ENCODE data around the gene PRKCA.

Gene PRKCA

GRCh38 chr17:66726846-66727245 is 424.4 kb downstream of the PRKCA start:
- no peak for DNase-seq

GRCh38 chr17:66727634-66728570 is 425.5 kb downstream of the PRKCA start:
- DNase-seq: peak; percentile 21

GRCh38 chr17:66730461-66730923 is 428.1 kb downstream of the PRKCA start:
- DNase-seq: no peak

- no peak for DNase-seq
These were observed 431.3 kb downstream of the PRKCA start for GRCh38 chr17:66733759-66734158.

GRCh38 chr17:66734186-66734943 is 432.0 kb downstream of the PRKCA start:
- DNase-seq: no peak

- no peak for DNase-seq
These were observed 435.1 kb downstream of the PRKCA start for GRCh38 chr17:66737524-66737923.

GRCh38 chr17:66738301-66738700 is 435.9 kb downstream of the PRKCA start:
- DNase-seq: no peak

GRCh38 chr17:66739553-66739952 is 437.1 kb downstream of the PRKCA start:
- DNase-seq: no peak

GRCh38 chr17:66740226-66740625 is 437.8 kb downstream of the PRKCA start:
- no peak for DNase-seq

- DNase-seq: no peak
These were observed 441.1 kb downstream of the PRKCA start for GRCh38 chr17:66743511-66743910.

- DNase-seq: no peak
These were observed 444.3 kb downstream of the PRKCA start for GRCh38 chr17:66746736-66747135.

- no peak for DNase-seq
These were observed 445.3 kb downstream of the PRKCA start for GRCh38 chr17:66747578-66748275.

- DNase-seq: no peak
These were observed 446.2 kb downstream of the PRKCA start for GRCh38 chr17:66748578-66748977.

GRCh38 chr17:66749217-66749832 is 446.9 kb downstream of the PRKCA start:
- no peak for DNase-seq

- no peak for DNase-seq
These were observed 447.7 kb downstream of the PRKCA start for GRCh38 chr17:66750116-66750515.

- no peak for DNase-seq
These were observed 448.5 kb downstream of the PRKCA start for GRCh38 chr17:66750781-66751543.

GRCh38 chr17:66751771-66752170 is 449.4 kb downstream of the PRKCA start:
- no peak for DNase-seq

- no peak for DNase-seq
These were observed 450.0 kb downstream of the PRKCA start for GRCh38 chr17:66752411-66752810.

GRCh38 chr17:66753126-66753920 is 450.9 kb downstream of the PRKCA start:
- no peak for DNase-seq

- no peak for DNase-seq
These were observed 452.9 kb downstream of the PRKCA start for GRCh38 chr17:66755101-66755943.
